Calu3 (cell line): ENCODE results near the gene SNCAIP. TPM values are rescaled to one million over a fixed set of nuclear protein-coding genes. Genes with fewer than 3 reads are reported as not detected.
A peak's percentile ranks its signal among the peaks of the same experiment; 100 is the strongest.

Source experiments
- BruUV-seq: library from RNA; stranded (reverse); fragments of 400-500 nt; replicated peaks from 2 replicates; lab custom pipeline; 2021; lab: Mats Ljungman, UMichigan
- CTCF ChIA-PET: fragments of 300-600 bp; sonication (Branson Sonifier 250); formaldehyde crosslinking; loops from one replicate; lab custom pipeline; 2022; ENCODE audit warnings: antibody characterized with exemption; lab: Charles Lee
- DNase-seq: peaks from one replicate; pipeline ENCODE4 v3.0.0; 2022
- H3K27ac Mint-ChIP-seq: one replicate; pipeline ENCODE4 v1.8.0; 2022; ENCODE audit warnings: mixed read lengths; ENCODE audit not compliant: unreplicated experiment
- H3K27me3 Mint-ChIP-seq: one replicate; pipeline ENCODE4 v1.8.0; 2022; ENCODE audit warnings: mixed read lengths; ENCODE audit not compliant: unreplicated experiment
- H3K36me3 Mint-ChIP-seq: one replicate; pipeline ENCODE4 v1.8.0; 2022; ENCODE audit warnings: mild to moderate bottlenecking, moderate library complexity, mixed read lengths; ENCODE audit not compliant: insufficient read depth, unreplicated experiment
- H3K4me1 Mint-ChIP-seq: one replicate; pipeline ENCODE4 v1.8.0; 2022; ENCODE audit warnings: mild to moderate bottlenecking, low read depth, mixed read lengths; ENCODE audit not compliant: unreplicated experiment
- H3K4me3 Mint-ChIP-seq: one replicate; pipeline ENCODE4 v1.8.0; 2022; ENCODE audit warnings: mild to moderate bottlenecking, low read depth, moderate library complexity, mixed read lengths; ENCODE audit not compliant: unreplicated experiment
- H3K9me3 Mint-ChIP-seq: one replicate; pipeline ENCODE4 v1.8.0; 2022; ENCODE audit warnings: low read depth, mixed read lengths; ENCODE audit not compliant: unreplicated experiment
- intact Hi-C: fragments of 100-400 bp; cut with micrococcal nuclease; formaldehyde crosslinking; loops from one replicate; pipeline ENCODE4 v1.10.0; 2022; ENCODE audit not compliant: unreplicated experiment
- total RNA-seq: library from RNA; stranded (reverse); gene quantifications from 2 replicates; pipeline ENCODE4 v1.2.3, GENCODE V29; 2022
- TF ChIP-seq, protein P1 (sequence below): fragments of 200-600 bp; IDR thresholded peaks from one replicate; pipeline ENCODE4 v1.8.0; 2022; ENCODE audit warnings: antibody characterized with exemption; ENCODE audit not compliant: unreplicated experiment

The SNCAIP gene
- total RNA-seq, 1 experiment from 2014 or later, result not detected

- BruUV-seq, result no TSS peak
- H3K9me3 Mint-ChIP-seq, result no peaks in the 10 kb centered on the region
- TF ChIP-seq, protein P1, sequence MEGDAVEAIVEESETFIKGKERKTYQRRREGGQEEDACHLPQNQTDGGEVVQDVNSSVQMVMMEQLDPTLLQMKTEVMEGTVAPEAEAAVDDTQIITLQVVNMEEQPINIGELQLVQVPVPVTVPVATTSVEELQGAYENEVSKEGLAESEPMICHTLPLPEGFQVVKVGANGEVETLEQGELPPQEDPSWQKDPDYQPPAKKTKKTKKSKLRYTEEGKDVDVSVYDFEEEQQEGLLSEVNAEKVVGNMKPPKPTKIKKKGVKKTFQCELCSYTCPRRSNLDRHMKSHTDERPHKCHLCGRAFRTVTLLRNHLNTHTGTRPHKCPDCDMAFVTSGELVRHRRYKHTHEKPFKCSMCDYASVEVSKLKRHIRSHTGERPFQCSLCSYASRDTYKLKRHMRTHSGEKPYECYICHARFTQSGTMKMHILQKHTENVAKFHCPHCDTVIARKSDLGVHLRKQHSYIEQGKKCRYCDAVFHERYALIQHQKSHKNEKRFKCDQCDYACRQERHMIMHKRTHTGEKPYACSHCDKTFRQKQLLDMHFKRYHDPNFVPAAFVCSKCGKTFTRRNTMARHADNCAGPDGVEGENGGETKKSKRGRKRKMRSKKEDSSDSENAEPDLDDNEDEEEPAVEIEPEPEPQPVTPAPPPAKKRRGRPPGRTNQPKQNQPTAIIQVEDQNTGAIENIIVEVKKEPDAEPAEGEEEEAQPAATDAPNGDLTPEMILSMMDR, result peak; percentile 40
- H3K36me3 Mint-ChIP-seq, result no peaks in the 10 kb centered on the region
- H3K27ac Mint-ChIP-seq, result no peak overlapping the region
- H3K27me3 Mint-ChIP-seq, result no peaks in the 10 kb centered on the region
- intact Hi-C loops, result loop anchor here (1.0 to 5.0 kb wide), 4 partner anchors 587 to 1166 kb away; partner anchors contain the start of gene PRDM6
- no peaks in the 10 kb centered on the region for H3K4me1 Mint-ChIP-seq
- no peak overlapping the region for H3K4me3 Mint-ChIP-seq
- DNase-seq, result peak; percentile 50
- CTCF ChIA-PET, result interaction anchor here (0.6 to 1.1 kb wide), 5 partner anchors 16 to 521 kb away, joined by 3 to 6 read pairs (median 4); no protein-coding TSS in a partner anchor
These were observed 188.4 kb downstream of the SNCAIP start for GRCh38 chr5:122500245-122501088.

DNA sequence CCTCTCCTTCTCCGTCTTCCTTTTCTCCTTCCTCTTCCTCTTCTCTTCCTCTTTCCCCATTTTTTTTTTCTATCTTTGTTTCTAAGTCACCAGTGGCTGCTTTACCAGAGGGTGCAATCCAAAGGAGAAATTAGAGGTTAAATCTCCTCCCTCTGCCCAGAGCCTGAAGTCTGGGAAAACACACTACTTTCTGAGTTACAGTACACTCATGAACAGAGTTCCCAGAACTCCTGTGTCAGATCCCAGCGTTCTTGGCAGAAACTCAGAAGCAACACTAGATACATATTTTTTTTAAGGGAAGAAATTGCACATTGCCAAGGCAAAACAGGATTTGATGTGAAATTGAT is 189.0 kb downstream of the SNCAIP start:
- DNase-seq, result no peak
- TF ChIP-seq, protein P1, result no peak
- H3K4me3 Mint-ChIP-seq, result no peak overlapping the region
- no peaks in the 10 kb centered on the region for H3K27me3 Mint-ChIP-seq
- CTCF ChIA-PET, result interaction anchor here (0.6 to 0.7 kb wide), 4 partner anchors 16 to 522 kb away, joined by 3 to 6 read pairs (median 4); no protein-coding TSS in a partner anchor
- no peaks in the 10 kb centered on the region for H3K36me3 Mint-ChIP-seq
- BruUV-seq, result no TSS peak
- H3K4me1 Mint-ChIP-seq, result no peaks in the 10 kb centered on the region
- H3K9me3 Mint-ChIP-seq, result no peaks in the 10 kb centered on the region
- intact Hi-C loops, result loop anchor here (1.0 to 5.0 kb wide), 4 partner anchors 586 to 1166 kb away; partner anchors contain the start of gene PRDM6
- H3K27ac Mint-ChIP-seq, result no peak overlapping the region

DNA sequence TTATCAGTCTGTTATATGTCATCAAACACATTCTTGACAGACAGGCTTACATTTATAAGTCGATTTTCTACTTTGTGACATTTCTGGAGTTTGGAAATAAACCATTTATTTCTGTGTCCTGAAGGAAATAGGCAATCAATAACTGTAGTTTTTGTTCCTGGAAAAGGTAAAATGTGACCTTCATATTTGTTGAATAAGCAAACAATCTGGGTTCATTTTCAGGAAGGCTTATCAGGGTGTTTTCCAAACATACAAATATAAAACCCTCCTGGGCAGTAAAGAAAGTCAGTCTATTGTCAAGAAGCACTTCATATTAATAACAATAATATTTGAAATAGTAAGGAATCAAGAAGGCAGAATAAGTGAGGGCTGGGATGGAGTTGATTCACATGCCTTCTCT is 195.0 kb downstream of the SNCAIP start:
- intact Hi-C loops, result no loop called here
- TF ChIP-seq, protein P1, result no peak
- BruUV-seq, result no TSS peak
- Mint-ChIP-seq H3K4me1 (peaks cover 8% of the 10 kb centered on the region), H3K27me3 (no peaks in the 10 kb centered on the region), H3K27ac (no peak overlapping the region), H3K4me3 (no peak overlapping the region), H3K36me3 (no peaks in the 10 kb centered on the region), H3K9me3 (no peaks in the 10 kb centered on the region)
- CTCF ChIA-PET, result no interaction called here
- DNase-seq, result no peak

- no peak for DNase-seq
- BruUV-seq, result no TSS peak
- H3K27ac Mint-ChIP-seq, result no peak overlapping the region
- H3K4me1 Mint-ChIP-seq, result peaks cover 8% of the 10 kb centered on the region
- no peaks in the 10 kb centered on the region for H3K9me3 Mint-ChIP-seq
- H3K27me3 Mint-ChIP-seq, result no peaks in the 10 kb centered on the region
- H3K4me3 Mint-ChIP-seq, result no peak overlapping the region
- TF ChIP-seq, protein P1, result no peak
- intact Hi-C loops, result no loop called here
- CTCF ChIA-PET, result no interaction called here
- H3K36me3 Mint-ChIP-seq, result no peaks in the 10 kb centered on the region
These were observed 195.5 kb downstream of the SNCAIP start for GRCh38 chr5:122507581-122507980.
